Spleen (tissue), 7 donors: ENCODE results near the gene DNPH1.

Experiments
- CTCF ChIP-seq, 11 experiments: fragments of 200-600 bp in 7 of 11; fragments of 450-650 bp in 4 of 11; sonication (generic) in 4 of 11; IDR thresholded peaks in 8 of 11; conservative IDR thresholded peaks in 3 of 11; 1 replicate in 7 of 11; 2 replicates in 4 of 11; pipeline versions ENCODE4 v1.4.0 to v1.8.0; 2016 to 2021; ENCODE audit warnings: antibody characterized with exemption in 11 of 11, inconsistent platforms in 4 of 11, mild to moderate bottlenecking in 1 of 11
- POLR2AphosphoS5 ChIP-seq, 3 donors: sonication (generic); formaldehyde crosslinking; IDR thresholded peaks; one replicate each; pipeline ENCODE4 v1.5.1; 2017; ENCODE audit warnings: antibody characterized with exemption in 3 of 3
- donor health status: DM: no; HTN: no; CAD: no; lungs with moderate emphysema.
- donor health status: DM: no; HTN: no; CAD: no.
- donor health status: DM: no; HTN: no; CAD: no.

- no peak for TF ChIP-seq CTCF (IDR thresholded peaks at IDR 0.05 in 8 of 11, conservative IDR thresholded peaks at IDR 0.05 in 3 of 11)
- no peak for TF ChIP-seq POLR2AphosphoS5 (IDR thresholded peaks at IDR 0.05)
Measured at GRCh38 chr6:43186706-43187105, 42.6 kb downstream of the DNPH1 start.
